Umbilical cord (tissue), 2 donors: ENCODE data around the gene HPN. TPM values are rescaled to one million over a fixed set of nuclear protein-coding genes. Genes with fewer than 3 reads are reported as not detected.
"Not testable (repeated sequence)": the region's sequence is repeated elsewhere in the genome, so short reads cannot be mapped to it uniquely, and the experiment has no call there.

ENCODE experiments used
- DNase-seq: peaks from one replicate; pipeline ENCODE4 v3.0.0-alpha.2; 2015; ENCODE audit warnings: low spot score
- total RNA-seq: library from RNA; depleted of rRNA; stranded (reverse); fragments of >200 nt; gene quantifications from one replicate; pipeline ENCODE4 v1.2.3, GENCODE V29; 2014; ENCODE audit warnings: low replicate concordance; ENCODE audit not compliant: insufficient read depth

HPN gene
- total RNA-seq, 1 donor from 2014 or later: 0.24 TPM

DNA sequence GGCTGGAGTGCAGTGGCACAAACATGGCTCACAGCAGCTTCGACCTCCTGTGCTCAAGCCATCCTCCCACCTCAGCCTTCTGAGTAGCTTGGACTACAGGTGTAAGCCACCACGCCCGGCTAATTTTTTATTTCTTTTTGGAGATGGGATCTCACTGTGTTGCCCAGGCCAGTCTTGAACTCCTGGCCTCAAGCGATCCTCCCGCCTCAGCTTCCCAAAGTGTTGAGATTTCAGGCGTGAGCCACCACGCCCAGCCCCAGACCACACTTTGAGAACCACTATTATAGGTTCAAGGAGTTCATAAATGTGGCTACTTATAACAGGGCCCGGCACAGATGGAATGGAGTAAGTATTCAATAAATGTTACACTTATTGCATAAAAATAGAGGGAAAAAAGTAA lies 14.5 kb upstream of the HPN start:
- DNase-seq: no peak

DNA sequence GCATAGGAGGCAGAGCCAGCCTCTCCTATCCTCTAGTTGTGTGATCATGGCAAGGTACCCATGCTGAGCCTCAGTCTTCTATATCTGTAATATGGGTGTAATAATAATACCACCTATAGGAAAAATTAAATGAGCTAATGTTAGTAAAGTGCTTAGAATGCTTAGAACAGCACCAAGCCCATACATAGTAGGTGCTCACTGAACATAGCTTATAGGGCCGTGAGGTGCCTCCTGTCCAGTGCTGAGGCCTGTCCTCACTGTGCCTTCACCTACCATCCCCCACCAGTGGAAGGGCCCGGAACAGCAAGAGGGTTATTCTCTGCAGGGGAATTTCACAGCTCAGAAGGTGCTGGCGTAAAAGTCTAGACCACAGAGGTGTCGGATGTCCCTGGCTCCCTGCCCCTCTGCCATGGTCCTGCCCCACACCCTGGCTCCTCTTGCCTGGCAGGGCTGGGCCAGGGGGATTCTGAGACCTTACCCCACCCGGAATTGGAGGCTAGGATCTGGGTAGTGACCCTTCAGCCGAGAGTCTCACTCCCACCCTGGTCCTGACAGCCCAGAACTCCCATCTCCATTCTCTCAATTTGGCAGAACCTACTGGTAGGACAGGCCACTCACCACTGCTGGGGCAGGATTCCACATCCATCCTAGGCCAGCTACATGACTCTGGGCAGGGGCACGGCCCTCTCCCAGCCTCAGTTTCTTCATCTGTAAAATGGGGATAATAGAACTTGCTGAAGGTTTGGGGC lies 13.5 kb upstream of the HPN start:
- no peak for DNase-seq

DNA sequence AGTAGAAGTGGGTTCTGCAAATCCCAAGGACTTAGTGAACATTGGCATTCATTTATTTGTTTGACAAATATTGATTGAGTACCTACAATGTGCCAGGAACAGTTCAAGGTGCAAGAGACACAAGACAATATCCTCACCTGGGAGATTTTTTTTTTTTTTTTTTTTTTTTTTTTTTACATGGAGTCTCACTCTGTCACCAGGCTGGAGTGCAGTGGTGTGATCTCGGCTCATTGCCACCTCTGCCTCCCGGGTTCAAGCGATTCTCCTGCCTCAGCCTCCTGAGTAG lies 13.0 kb upstream of the HPN start:
- DNase-seq: not testable (repeated sequence)

DNA sequence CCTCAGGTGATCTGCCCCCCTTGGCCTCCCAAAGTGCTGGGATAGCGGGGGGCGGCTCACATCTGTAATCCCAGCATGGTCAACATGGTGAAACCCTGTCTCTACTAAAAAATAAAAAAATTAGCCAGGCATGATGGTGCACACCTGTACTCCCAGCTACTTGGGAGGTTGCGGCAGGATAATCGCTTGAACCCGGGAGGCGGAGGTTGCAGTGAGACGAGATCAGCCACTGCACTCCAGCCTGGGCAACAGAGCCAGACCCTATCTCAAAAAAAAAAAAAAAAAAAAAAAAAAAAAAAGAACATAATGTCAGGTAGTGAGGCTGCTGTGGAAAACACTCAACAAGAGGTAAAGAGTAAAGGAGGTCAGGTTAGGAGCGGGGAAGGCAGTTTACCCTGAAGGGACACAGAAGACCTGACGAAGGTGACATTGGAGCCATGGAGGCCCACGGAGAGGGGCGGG lies 12.2 kb upstream of the HPN start:
- DNase-seq: not testable (repeated sequence)

DNA sequence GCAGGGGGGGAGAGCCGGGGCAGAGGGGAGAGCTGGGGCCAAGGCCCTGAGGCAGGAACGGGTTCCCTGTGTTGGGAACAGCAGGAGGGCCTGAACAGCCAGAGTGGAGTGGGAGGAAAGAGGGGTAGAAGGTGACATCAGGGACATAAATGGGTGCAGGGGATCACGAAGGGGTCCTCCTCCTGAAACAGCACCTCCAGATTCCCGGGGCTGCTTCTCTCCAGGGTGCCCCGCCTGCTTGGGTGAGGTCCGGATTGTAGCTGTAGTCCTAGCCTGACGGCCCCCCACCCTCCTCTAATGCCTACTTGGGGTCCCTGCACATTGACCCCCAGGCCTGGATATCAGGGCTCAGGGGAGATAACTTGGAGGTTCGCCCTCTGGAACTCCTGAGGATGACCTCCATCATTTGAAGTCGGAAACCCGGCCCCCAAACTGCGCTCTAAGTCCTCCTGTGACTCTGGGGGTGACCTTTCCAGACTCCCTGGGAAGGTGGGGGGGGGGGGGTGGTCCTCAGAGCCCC lies 11.7 kb upstream of the HPN start:
- no peak for DNase-seq

DNA sequence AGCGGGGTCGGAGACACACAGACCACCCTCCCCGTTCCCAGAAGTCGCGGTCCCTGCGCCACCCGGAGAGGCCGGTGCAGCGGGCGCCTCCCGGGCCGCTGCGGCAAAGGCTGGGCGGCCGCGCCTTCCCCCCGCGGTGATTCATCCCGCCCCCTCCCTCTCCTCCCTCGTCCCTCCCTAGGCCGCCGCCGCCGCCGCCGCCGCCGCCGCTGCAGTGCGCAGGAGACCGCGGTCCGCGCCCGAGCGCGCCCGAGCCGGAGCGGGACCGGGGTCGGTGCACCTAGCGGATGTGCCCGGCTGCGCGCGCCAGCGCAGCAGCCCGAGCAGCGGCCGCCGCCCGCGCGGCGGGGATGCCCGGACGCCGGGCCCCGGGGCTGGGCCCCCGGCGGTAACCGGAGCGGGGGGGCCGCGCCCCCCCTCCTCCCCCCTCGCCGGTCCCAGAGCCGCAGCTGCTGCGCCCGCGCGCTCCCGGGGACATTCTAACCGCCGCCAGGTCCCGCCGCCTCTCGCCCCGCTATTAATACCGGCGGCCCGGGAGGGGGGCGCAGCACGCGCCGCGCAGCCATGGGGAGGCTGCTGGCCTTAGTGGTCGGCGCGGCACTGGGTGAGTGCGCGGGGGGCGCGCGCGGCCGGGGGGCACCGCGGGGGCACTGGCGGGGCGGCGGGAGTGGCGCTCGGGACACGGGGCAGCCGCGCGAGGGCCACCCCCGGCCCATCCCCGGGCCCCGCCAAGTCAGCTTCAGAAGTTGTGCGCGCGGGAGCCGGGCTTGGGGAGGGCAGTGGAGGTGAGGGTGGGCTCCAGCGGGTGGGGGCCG lies 11.1 kb upstream of the HPN start, which contains the start of gene SCN1B:
Gene SCN1B (plus strand): TSS at position 214 of the 815 bp plus-strand sequence. CDS start 351 bp downstream, at position 565.
- peak; percentile 57 for DNase-seq

DNA sequence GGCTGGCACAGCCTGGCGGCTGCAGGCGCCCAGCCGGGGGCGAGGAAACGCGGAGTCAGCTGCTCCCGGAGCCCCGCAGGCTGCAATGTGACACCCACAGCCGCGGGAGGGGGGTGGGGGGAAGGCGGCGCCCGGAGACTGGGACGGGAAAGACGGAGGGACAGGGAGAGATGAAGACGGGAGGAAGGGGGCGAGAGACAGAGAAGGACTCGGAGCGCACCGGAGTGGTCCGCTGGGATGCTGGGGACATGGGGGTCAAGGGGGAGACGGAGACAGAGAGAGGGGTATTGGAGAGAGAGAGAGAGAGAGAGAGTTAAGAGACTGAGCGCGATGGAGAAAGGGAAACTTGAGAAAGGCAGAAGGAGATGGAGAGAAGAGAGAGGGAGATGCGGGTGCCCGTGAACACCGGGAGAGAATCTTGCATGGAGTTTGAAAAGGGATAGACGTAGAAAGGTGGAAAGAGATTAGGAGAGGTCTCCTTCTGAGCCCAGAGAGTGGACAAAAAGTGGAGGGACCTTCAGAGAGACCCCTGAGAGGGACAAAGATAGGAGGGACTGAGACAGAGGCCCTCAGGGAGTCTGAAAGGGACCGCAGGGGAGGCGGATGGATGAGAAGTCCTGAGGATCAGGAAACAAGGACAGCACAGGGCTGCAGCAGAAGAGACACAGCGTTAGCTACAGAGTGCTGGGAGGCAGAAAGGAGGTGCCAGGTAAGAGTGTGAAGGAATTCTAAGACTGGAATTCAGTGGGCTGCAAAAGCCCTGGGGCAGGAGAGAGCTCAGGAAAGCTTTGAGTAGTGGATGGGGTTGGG lies 10.2 kb upstream of the HPN start:
- DNase-seq: no peak

DNA sequence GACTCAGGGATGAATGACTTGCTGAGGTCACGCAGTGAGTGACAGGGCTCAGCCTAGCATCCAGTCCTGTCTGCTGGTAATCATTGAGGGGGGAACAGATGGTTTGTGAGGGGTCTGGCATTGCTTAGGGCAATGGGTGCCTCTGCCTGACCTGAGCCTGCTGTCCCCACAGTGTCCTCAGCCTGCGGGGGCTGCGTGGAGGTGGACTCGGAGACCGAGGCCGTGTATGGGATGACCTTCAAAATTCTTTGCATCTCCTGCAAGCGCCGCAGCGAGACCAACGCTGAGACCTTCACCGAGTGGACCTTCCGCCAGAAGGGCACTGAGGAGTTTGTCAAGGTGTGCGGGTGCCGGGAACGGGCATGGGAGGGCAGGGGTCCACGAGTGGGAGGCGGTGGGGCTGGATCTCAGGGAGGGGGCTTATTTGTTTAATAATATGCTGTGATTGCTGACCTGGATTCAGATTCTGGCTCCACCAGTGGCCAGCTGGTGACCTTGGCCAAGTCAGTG lies 9.1 kb upstream of the HPN start:
- no peak for DNase-seq

DNA sequence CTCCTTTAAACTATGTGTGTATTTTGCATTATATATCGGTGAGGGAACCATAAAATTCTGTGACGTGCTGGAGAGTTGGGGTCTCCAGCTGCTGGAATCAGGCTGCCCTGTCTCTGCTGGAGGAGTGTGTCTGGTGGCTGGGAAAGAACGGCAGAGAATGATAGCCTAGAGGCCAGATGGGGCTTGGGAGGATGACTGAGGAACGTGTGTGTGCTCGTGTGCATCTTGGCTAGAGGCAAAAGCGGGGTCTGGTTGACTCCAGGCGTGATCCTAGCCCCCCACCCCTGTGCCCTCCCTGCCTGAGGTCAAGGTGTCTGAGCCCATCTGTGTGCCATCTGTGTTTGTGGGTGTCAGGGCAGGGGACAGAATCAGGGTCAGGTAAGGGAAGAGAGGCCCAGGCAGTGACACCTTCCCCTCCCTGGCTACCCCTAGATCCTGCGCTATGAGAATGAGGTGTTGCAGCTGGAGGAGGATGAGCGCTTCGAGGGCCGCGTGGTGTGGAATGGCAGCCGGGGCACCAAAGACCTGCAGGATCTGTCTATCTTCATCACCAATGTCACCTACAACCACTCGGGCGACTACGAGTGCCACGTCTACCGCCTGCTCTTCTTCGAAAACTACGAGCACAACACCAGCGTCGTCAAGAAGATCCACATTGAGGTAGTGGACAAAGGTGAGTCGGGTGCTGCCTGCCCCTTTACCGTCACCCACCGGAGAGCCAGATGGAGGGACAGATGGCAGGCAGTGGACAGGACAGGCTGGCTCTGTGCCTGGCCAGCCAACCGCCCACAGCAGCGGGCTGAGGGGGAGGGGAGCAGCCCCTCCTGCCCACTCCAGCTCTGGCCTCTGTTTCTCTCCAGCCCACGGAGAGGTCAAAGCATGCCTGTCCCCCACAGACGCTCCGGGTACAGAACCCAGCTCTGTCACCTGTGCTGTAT lies 8.2 kb upstream of the HPN start:
- no peak for DNase-seq

DNA sequence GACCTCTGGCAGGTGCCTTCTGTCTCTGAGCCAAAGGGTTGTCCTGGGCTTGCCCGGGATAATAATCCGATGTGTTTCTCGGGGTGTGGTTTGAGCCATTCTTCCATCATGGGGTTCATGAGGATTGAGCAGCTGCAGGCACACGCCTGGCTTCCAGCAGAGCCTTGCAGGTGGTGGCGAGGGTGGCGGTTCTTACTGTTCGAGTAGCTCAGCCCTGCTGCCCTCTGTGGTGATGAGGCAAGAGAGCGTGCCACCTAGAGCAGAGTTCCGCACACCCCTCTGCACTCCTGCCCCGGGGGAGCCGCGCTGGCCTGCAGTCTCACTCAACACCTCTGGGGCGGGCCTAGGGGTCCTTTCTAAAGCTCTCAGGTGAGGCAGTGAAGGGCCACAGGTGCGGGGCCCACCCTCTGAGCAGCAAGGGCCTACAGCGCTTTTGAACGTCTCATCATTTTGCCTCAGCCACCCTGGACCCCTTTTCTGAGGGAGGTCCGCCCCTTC lies 7.5 kb upstream of the HPN start:
- DNase-seq: no peak

DNA sequence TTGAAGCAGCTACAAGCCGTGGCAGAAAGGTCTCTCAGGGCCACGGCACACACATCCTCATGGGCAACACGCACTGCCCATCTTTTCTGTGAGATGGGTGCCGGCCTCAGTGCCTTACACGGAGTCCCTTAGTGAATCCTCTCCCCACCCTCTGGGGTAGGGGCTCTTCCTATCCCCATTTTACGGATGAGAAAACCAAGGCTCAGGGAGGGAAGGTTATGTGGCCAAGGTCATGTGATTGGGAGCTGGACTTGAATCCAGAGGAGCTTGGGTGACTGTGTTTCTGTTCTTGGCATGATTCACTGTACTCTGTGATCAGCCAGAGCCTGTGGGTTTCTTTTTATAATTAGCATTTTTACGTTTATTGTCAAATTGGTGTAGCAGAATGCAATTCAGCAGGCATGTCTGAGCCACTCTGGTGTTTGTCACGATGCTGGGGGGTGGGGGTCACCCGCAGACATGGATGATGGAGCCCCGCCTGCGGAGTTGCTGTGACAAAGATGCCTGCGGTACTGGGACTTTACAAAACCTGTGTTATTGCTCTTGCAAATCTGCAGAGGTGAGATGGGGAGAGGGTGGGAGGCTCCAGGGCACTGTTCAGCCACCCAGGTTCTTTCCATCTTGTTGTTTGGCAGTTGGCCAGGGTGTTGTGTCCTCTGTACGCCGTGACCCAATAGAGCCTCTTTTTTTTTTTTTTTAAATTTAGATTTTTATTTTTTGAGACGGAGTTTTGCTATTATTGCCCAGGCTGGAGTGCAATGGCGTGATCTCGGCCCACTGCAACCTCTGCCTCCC lies 6.7 kb upstream of the HPN start:
- no peak for DNase-seq

DNA sequence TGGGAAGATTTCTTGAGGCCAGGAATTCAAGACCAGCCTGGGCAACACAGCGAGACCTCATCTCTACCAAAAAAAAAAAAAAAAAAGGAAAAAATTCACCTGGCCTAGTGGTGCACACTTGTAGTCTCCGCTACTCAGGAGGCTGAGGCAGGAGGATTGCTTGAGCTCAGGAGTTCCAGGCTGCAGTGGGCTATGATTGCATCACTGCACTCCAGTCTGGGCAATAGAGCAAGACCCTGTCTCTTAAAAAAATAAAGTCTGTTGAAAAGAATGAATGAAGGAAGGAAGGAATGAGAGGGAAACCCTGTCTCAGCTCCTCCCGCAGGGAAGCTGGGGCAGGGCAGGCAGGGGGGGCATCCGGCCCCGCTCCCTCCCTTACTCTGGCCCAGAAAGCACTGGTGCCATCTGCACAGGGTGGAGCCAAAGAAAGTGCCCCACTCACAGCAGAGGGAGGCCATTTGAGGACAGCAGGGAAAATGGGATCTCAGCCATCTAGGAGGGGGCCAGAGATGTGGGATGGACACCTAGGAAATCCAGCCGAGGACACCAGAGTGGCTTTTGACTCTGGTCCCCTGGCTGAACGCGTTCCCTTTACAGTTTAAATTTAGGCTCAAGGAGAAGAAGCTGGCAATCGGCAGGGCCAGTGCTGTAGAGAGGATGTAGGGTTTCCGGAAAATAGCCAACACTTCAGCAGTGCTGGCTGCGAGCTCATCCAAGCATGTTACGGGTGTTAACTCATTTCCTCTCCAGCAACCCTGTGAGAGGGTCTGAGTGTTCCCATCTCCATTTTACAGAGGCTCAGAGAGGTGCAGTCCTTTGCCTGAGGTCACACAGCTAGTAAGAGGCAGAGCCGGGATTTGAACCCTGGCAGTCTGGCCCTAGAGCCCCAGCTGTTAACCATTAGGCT lies 3.6 kb upstream of the HPN start:
- DNase-seq: no peak

DNA sequence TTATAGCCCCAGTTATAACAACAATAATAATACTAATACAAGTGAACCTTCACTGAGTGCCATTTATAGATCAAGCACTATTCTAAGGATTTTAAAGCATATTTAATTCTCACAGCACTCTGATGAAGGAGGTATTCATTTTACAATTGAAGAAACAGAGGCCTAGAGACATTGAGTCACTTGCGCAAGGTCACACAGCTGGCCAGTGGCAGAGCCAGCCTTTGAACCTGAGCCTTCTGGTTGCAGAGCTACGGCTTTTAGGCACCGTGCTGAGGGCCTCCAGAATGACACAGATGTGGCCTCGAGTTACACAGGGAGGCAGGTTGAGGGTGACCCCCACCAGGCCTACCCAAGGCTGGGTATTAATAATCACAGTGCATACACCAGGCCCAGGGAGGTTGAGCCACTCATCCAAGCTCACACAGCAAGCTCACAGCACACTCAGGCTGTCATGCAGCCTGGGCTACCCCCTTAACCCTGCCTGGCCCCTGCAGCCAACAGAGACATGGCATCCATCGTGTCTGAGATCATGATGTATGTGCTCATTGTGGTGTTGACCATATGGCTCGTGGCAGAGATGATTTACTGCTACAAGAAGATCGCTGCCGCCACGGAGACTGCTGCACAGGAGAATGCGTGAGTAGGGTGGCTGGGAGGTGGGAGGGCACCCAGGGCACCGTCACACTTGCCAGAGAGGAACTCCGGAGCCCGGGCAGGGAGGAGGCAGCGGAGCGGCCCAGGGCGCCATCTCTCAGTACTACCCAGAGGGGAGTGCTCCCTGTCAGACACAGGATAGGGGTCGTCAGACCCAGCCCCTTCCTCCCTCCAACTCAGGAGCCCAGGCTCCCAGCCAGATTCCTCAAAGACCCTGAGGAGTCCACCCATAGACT lies 2.7 kb upstream of the HPN start:
- no peak for DNase-seq

DNA sequence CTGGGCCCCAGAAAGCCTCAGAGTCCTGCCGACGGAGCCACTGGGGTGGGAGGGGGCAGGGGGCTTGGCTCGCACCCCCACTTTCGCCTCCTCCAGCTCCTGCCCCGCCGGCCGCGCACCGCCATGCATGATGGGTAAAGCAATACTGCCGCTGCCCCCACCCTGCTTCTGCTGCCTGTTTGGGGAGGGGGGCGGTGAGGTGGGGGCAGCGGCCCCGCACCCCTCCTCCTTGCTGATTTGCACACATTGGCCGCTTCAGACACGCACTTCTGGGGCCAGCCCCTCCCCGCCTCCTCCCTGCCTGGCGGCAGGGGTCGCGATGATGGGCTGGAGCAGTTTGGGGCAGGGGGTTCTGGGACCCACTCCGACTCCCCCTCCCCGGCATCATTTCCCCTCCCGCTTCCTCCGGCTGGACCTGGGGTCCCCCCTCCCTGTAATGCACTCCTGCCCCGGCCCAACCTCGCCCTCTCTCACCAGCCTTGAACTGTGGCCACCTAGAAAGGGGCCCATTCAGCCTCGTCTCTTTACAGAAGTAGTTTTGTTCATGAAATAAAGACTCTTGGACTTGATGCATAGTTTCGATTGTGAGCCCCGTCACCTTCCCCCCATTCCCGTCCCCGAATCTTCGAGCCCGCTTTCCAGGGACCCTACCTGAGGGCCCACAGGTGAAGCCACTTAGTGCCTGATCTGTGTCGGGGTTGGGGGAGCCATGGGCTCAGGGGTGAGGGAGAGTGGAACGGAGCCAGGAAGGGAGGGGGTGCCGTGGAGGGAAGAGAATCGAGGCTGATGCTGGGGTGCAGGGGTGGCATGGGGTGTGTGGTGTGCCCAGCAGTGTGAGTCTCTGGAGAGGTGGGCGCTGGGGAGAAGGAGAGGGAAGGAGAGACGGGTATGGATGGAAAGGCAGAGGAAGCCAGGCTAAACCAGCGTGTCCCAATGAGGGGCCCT lies 1.4 kb upstream of the HPN start:
- DNase-seq: no peak

DNA sequence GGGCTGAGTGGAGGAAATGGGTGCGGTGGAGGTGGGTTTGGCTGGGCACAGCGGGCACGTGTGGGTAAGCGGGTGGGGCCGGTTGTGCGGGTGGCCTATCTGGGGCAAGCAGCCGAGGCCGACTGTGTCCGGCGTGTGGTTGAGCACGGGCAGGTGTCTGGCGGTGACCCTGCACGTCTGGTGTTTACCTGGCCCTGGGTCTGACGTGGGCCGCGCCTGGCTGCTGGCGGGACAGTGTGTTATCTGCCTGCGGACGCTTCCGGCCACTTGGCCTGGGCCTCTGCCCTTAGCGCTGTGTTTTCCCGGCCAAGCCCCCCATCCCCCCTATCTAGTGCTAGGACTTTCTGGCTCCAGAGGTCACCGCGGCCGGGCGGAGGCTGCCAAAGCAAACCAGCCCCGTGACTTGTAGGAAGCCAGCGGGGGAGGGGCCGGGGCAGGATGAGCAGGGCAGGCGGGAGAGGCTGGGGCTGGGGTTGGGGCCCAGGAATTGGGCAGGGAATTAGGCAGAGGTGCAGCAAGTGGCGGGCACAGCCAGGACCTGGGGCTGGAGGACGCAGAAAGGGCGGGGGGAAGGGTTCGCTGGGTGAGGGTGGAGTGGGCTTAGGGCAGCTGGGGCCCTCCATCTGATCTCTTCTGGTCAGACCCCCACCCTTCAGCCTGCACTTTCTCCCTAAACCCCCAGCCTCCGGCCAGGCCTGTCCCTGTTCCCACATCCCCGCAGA lies 534 bp upstream of the HPN start:
- DNase-seq: no peak
